Hepatocyte (in vitro differentiated cells): ENCODE results near the gene ANGPTL4.

ENCODE experiments used
- CTCF ChIP-seq: fragments of 200-600 bp; sonication (generic); IDR thresholded peaks from 2 replicates; pipeline ENCODE4 v1.5.1; 2016; ENCODE audit warnings: antibody characterized with exemption, mild to moderate bottlenecking; ENCODE audit not compliant: poor library complexity
- EZH2 ChIP-seq: fragments of 200-600 bp; sonication (generic); IDR thresholded peaks from 2 replicates; pipeline ENCODE4 v1.6.1; 2016; ENCODE audit warnings: antibody characterized with exemption, mild to moderate bottlenecking, borderline replicate concordance

DNA sequence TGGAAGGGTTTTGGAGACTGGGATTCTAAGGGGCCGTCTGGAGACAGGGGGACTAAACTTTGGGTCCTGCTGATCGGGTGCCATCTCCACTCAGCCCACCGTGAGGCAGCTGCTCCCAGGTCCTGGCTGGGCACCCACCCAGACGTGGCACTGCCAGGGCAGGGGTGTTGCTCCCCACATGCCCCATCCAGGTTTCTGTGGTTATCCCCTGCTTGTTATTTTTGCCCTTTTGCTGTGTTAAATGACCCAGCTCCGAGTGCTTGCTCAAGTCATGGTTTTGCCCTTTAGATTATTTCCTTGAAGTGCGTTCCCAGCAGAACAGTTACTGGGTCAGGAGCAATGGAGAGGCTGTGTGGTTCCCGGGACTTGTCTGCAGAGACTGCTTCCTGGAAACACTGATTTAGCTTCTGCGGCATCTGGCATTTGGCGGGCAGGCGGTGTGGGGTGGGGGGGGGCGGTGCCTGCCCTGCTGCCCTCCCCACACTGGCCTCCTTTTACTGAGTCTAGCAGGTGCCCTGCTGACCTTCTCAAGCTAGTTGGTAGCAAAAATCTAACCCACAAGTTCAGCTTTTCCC, 28.1 kb downstream of the ANGPTL4 start:
- no peak for TF ChIP-seq CTCF
- TF ChIP-seq EZH2, result no peak
